HepG2 (cell line): Measurements from ENCODE around the gene FN1. TPM values are rescaled to one million over a fixed set of nuclear protein-coding genes. Genes with fewer than 3 reads are reported as not detected.

Experiments
- ARID3A ChIP-seq: IDR thresholded peaks from 2 replicates; pipeline ENCODE4 v1.6.1; 2012; ENCODE audit warnings: low read depth, low read length, improper control_type of control experiment
- DBP ChIP-seq: sonication (generic); formaldehyde crosslinking; IDR thresholded peaks from 2 replicates; pipeline ENCODE4 v1.4.0; 2020; ENCODE audit warnings: missing genetic modification reagents; ENCODE audit errors: not compliant biosample characterization
- FOXP4 ChIP-seq: sonication (generic); formaldehyde crosslinking; IDR thresholded peaks from 2 replicates; pipeline ENCODE4 v1.4.0; 2020; ENCODE audit warnings: missing genetic modification reagents
- MEIS1 ChIP-seq: sonication (generic); formaldehyde crosslinking; IDR thresholded peaks from 2 replicates; pipeline ENCODE4 v1.9.0; 2021; ENCODE audit warnings: mild to moderate bottlenecking, missing genetic modification reagents, moderate library complexity, borderline replicate concordance
- PRMT3 ChIP-seq: sonication (generic); formaldehyde crosslinking; IDR thresholded peaks from 2 replicates; pipeline ENCODE4 v1.8.1; 2022; ENCODE audit warnings: low read depth, mild to moderate bottlenecking, moderate library complexity, missing genetic modification reagents, borderline replicate concordance
- REXO4 ChIP-seq: sonication (generic); formaldehyde crosslinking; IDR thresholded peaks from 2 replicates; pipeline ENCODE4 v1.8.0; 2022; ENCODE audit warnings: missing genetic modification reagents, mild to moderate bottlenecking, borderline replicate concordance
- SP140L ChIP-seq: sonication (generic); formaldehyde crosslinking; IDR thresholded peaks from 2 replicates; pipeline ENCODE4 v1.4.0; 2020; ENCODE audit warnings: missing genetic modification reagents, borderline replicate concordance
- SP4 ChIP-seq: sonication (generic); formaldehyde crosslinking; IDR thresholded peaks from 2 replicates; pipeline ENCODE4 v1.8.1; 2023; ENCODE audit warnings: mild to moderate bottlenecking, missing genetic modification reagents
- SRSF1 ChIP-seq: fragments of 200-400 bp; formaldehyde crosslinking; optimal IDR thresholded peaks from 2 replicates; pipeline ENCODE3; 2017; ENCODE audit warnings: mild to moderate bottlenecking, low read depth, low read length, moderate library complexity
- ZNF101 ChIP-seq: sonication (generic); formaldehyde crosslinking; IDR thresholded peaks from 2 replicates; pipeline ENCODE4 v1.4.0; 2020; ENCODE audit warnings: mild to moderate bottlenecking, low read depth, missing genetic modification reagents, borderline replicate concordance
- ZNF496 ChIP-seq: sonication (generic); formaldehyde crosslinking; IDR thresholded peaks from 2 replicates; pipeline ENCODE4 v1.8.1; 2023; ENCODE audit warnings: mild to moderate bottlenecking, moderate library complexity, missing genetic modification reagents; ENCODE audit not compliant: insufficient replicate concordance
- ZNF703 ChIP-seq: sonication (generic); formaldehyde crosslinking; IDR thresholded peaks from 2 replicates; pipeline ENCODE4 v1.5.1; 2020; ENCODE audit warnings: missing genetic modification reagents, mild to moderate bottlenecking, moderate library complexity, borderline replicate concordance
- ZNF75D ChIP-seq: sonication (generic); formaldehyde crosslinking; IDR thresholded peaks from 2 replicates; pipeline ENCODE4 v1.8.1; 2023; ENCODE audit warnings: missing genetic modification reagents, mild to moderate bottlenecking, borderline replicate concordance
- polyA plus RNA-seq, 8 experiments: library from polyadenylated mRNA; depleted of rRNA in 3 of 8; stranded (reverse) in 7 of 8; unstranded in 1 of 8; fragments of >200 nt; fragmentation: Illumina TruSeq in 4 of 8; extraction: Trizol in 4 of 8; gene quantifications; 2 replicates each; pipeline versions ENCODE4 v1.2.1 to v1.2.3, GENCODE V29; 2011 to 2016; ENCODE audit warnings: low read depth in 4 of 8, missing spikeins in 1 of 8, mixed read lengths in 1 of 8; ENCODE audit not compliant: insufficient read depth in 1 of 8
- total RNA-seq, 5 experiments: library from RNA; depleted of rRNA; stranded (reverse); fragments of >200 nt; fragmentation: Illumina TruSeq; extraction: Trizol; gene quantifications; 2 replicates each; pipeline ENCODE4 v1.2.3, GENCODE V29; 2016; ENCODE audit warnings: low read depth in 1 of 5
- TF ChIP-seq, protein P1 (sequence below): IDR thresholded peaks from 2 replicates; pipeline ENCODE4 v1.6.1; 2016; ENCODE audit warnings: mild to moderate bottlenecking
- TF ChIP-seq, protein P2 (sequence below): sonication (generic); formaldehyde crosslinking; IDR thresholded peaks from 2 replicates; pipeline ENCODE4 v1.5.0; 2020; ENCODE audit warnings: missing genetic modification reagents
- TF ChIP-seq, protein P3 (sequence below): sonication (generic); formaldehyde crosslinking; IDR thresholded peaks from 2 replicates; pipeline ENCODE4 v1.5.0; 2020; ENCODE audit warnings: missing genetic modification reagents, mild to moderate bottlenecking, borderline replicate concordance

Gene FN1
- total and polyA plus RNA-seq, 2 of the 13 experiments (the other 11 are each of a cell fraction or from before 2014, with no cell fraction given): 1,847 to 6,471 TPM

- TF ChIP-seq FOXP4 (CRISPR knock-in tag) (peak; percentile 81; the same call in 1 of the 2 replicates), ZNF703 (CRISPR knock-in tag) (no peak; the same call in 1 of the 2 replicates), ZNF101 (CRISPR knock-in tag) (peak; percentile 98; the same call in 1 of the 2 replicates), MEIS1 (CRISPR knock-in tag) (peak; percentile 98), SP4 (CRISPR knock-in tag) (peak; percentile 96), ZNF496 (CRISPR knock-in tag) (no peak), ZNF75D (CRISPR knock-in tag) (0 out of 2 replicates have a peak, but pooled peaks have one; percentile 75), SRSF1 (peak; percentile 32), DBP (CRISPR knock-in tag) (peak; percentile 64), ARID3A (no peak), PRMT3 (CRISPR knock-in tag) (peak; percentile 97; the same call in 1 of the 2 replicates), REXO4 (CRISPR knock-in tag) (peak; percentile 91), SP140L (CRISPR knock-in tag) (no peak)
- TF ChIP-seq, protein P1, sequence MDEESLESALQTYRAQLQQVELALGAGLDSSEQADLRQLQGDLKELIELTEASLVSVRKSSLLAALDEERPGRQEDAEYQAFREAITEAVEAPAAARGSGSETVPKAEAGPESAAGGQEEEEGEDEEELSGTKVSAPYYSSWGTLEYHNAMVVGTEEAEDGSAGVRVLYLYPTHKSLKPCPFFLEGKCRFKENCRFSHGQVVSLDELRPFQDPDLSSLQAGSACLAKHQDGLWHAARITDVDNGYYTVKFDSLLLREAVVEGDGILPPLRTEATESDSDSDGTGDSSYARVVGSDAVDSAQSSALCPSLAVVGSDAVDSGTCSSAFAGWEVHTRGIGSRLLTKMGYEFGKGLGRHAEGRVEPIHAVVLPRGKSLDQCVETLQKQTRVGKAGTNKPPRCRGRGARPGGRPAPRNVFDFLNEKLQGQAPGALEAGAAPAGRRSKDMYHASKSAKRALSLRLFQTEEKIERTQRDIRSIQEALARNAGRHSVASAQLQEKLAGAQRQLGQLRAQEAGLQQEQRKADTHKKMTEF (CRISPR knock-in tag): peak; percentile 94
- TF ChIP-seq, protein P2, sequence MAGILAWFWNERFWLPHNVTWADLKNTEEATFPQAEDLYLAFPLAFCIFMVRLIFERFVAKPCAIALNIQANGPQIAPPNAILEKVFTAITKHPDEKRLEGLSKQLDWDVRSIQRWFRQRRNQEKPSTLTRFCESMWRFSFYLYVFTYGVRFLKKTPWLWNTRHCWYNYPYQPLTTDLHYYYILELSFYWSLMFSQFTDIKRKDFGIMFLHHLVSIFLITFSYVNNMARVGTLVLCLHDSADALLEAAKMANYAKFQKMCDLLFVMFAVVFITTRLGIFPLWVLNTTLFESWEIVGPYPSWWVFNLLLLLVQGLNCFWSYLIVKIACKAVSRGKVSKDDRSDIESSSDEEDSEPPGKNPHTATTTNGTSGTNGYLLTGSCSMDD (CRISPR knock-in tag): peak; percentile 83; the same call in 1 of the 2 replicates
- TF ChIP-seq, protein P3, sequence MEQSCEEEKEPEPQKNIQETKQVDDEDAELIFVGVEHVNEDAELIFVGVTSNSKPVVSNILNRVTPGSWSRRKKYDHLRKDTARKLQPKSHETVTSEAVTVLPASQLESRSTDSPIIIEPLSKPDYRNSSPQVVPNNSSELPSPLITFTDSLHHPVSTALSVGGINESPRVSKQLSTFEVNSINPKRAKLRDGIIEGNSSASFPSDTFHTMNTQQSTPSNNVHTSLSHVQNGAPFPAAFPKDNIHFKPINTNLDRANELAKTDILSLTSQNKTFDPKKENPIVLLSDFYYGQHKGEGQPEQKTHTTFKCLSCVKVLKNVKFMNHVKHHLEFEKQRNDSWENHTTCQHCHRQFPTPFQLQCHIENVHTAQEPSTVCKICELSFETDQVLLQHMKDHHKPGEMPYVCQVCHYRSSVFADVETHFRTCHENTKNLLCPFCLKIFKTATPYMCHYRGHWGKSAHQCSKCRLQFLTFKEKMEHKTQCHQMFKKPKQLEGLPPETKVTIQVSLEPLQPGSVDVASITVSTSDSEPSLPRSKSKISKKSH (CRISPR knock-in tag): peak; percentile 85; the same call in 1 of the 2 replicates
These were observed 124.1 kb downstream of the FN1 start, which contains the start of gene ATIC (continued) for GRCh38 chr2:215311625-215312396.
